ENCODE measurements around the gene SNX11. TPM values are rescaled to one million over a fixed set of nuclear protein-coding genes. Genes with fewer than 3 reads are reported as not detected.

Gene SNX11
- total RNA-seq, 1 experiment from 2014 or later, result 26.8 TPM

- POLR2A ChIA-PET, result no interaction called here
- no peak for ATAC-seq
- no peak overlapping the region for H3K4me2 ChIP-seq (ENCODE audit: low read length)
- H3K79me2 ChIP-seq (ENCODE audit: insufficient read depth, low read length), result peaks cover 5% of the 10 kb centered on the region; the same call in 1 of the 2 replicates
- CTCF ChIA-PET, result no interaction called here
- no peaks in the 10 kb centered on the region for H3K4me1 ChIP-seq (ENCODE audit: control insufficient read depth in 1 of 2, insufficient read depth in 2 of 2, low read length in 2 of 2)
- H3K27ac ChIP-seq (ENCODE audit: low read depth, low read length), result no peak overlapping the region
- no peak overlapping the region for H3K9ac ChIP-seq (ENCODE audit: low read length)
- H3K9me2 ChIP-seq (ENCODE audit: insufficient read depth), result no peaks in the 10 kb centered on the region
- no peak for DNase-seq (ENCODE audit: low read depth, low spot score)
- H3K36me3 ChIP-seq (ENCODE audit: control insufficient read depth in 1 of 2, insufficient read depth in 2 of 2, low read length in 2 of 2), result peaks cover 39 to 41% of the 10 kb centered on the region in 2 experiments
- BruUV-seq (replicated peaks), result TSS peak; percentile 90
- RAD21 ChIA-PET (ENCODE audit: low non-redundant PET in 1 of 2, low total read pairs in 2 of 2, uncharacterized antibody in 2 of 2, unreplicated experiment in 2 of 2), result no interaction called here
- no peaks in the 10 kb centered on the region for H3K27me3 ChIP-seq (ENCODE audit: insufficient read depth, low read length)
- intact Hi-C loops (cut with micrococcal nuclease), result no loop called here
- 0 out of 2 replicates have a peak, but pooled peaks cover 6% of the 10 kb centered on the region for H4K20me1 ChIP-seq (ENCODE audit: insufficient read depth)
- H3K4me3 ChIP-seq (replicated peaks in 1 of 2; ENCODE audit: low read depth in 1 of 2, low read length in 2 of 2), result no peak overlapping the region
- no peaks in the 10 kb centered on the region for H3K9me3 ChIP-seq (ENCODE audit: control insufficient read depth in 1 of 2, insufficient read depth in 1 of 2, low read depth in 1 of 2, low read length in 2 of 2)
- H2AFZ ChIP-seq (ENCODE audit: low read depth, low read length, poor library complexity, severe bottlenecking), result no peak overlapping the region
- TF ChIP-seq SIN3A (IDR thresholded peaks at IDR 0.05; ENCODE audit: low read depth) (no peak), SRF (IDR thresholded peaks at IDR 0.05; ENCODE audit: low read depth) (no peak), EGR1 (IDR thresholded peaks at IDR 0.05; ENCODE audit: low read depth) (no peak), FOSL1 (IDR thresholded peaks at IDR 0.05; ENCODE audit: low read depth) (no peak), POLR2AphosphoS5 (IDR thresholded peaks at IDR 0.05; ENCODE audit: low read depth, low read length) (no peak), MAX (IDR thresholded peaks at IDR 0.05) (no peak), ZFX (IDR thresholded peaks at IDR 0.05) (no peak), RAD21 (IDR thresholded peaks at IDR 0.05; ENCODE audit: low read depth) (no peak), ATF3 (IDR thresholded peaks at IDR 0.05) (no peak), SP1 (IDR thresholded peaks at IDR 0.05; ENCODE audit: low read depth) (no peak), EZH2phosphoT487 (IDR thresholded peaks at IDR 0.05; ENCODE audit: borderline replicate concordance) (no peak)
Observed at GRCh38 chr17:48070195-48070594, 37.4 kb upstream of the SNX11 start.

GRCh38 chr17:48071654-48072053, 35.9 kb upstream of the SNX11 start:
- ATAC-seq (no peak), DNase-seq (ENCODE audit: low read depth, low spot score) (no peak)
- H3K27ac ChIP-seq (ENCODE audit: low read depth, low read length), result no peak overlapping the region
- no peaks in the 10 kb centered on the region for H3K9me3 ChIP-seq (ENCODE audit: control insufficient read depth in 1 of 2, insufficient read depth in 1 of 2, low read depth in 1 of 2, low read length in 2 of 2)
- no peak overlapping the region for H2AFZ ChIP-seq (ENCODE audit: low read depth, low read length, poor library complexity, severe bottlenecking)
- no peaks in the 10 kb centered on the region for H3K9me2 ChIP-seq (ENCODE audit: insufficient read depth)
- H3K79me2 ChIP-seq (ENCODE audit: insufficient read depth, low read length), result peaks cover 14% of the 10 kb centered on the region
- H3K36me3 ChIP-seq (ENCODE audit: control insufficient read depth in 1 of 2, insufficient read depth in 2 of 2, low read length in 2 of 2), result peaks cover 41 to 52% of the 10 kb centered on the region in 2 experiments
- 0 out of 2 replicates have a peak, but pooled peaks cover 6% of the 10 kb centered on the region for H4K20me1 ChIP-seq (ENCODE audit: insufficient read depth)
- no peak overlapping the region for H3K9ac ChIP-seq (ENCODE audit: low read length)
- H3K4me1 ChIP-seq (ENCODE audit: control insufficient read depth in 1 of 2, insufficient read depth in 2 of 2, low read length in 2 of 2), result no peaks in the 10 kb centered on the region
- BruUV-seq (replicated peaks), result no TSS peak
- no peaks in the 10 kb centered on the region for H3K27me3 ChIP-seq (ENCODE audit: insufficient read depth, low read length)
- H3K4me3 ChIP-seq (replicated peaks in 1 of 2; ENCODE audit: low read depth in 1 of 2, low read length in 2 of 2), result no peak overlapping the region
- ChIA-PET RAD21 (ENCODE audit: low non-redundant PET in 1 of 2, low total read pairs in 2 of 2, uncharacterized antibody in 2 of 2, unreplicated experiment in 2 of 2) (interaction anchor here in 1 of 2 experiments (0.6 kb wide), 1 partner anchor 23 kb away, joined by 3 read pairs; no protein-coding TSS in a partner anchor), CTCF (interaction anchor here (0.6 to 7.9 kb wide), 2 partner anchors 10 to 45 kb away, joined by 3 to 79 read pairs; no protein-coding TSS in a partner anchor), POLR2A (interaction anchor here (1.5 kb wide), 1 partner anchor 23 kb away, joined by 5 read pairs; the partner anchor contains the start of gene NFE2L1)
- intact Hi-C loops (cut with micrococcal nuclease), result no loop called here
- H3K4me2 ChIP-seq (ENCODE audit: low read length), result no peak overlapping the region
- TF ChIP-seq CBX3 (IDR thresholded peaks at IDR 0.05; ENCODE audit: low read depth), result no peak
- TF ChIP-seq TCF7L2 (IDR thresholded peaks at IDR 0.05; ENCODE audit: borderline replicate concordance, extremely low read depth, insufficient read depth, insufficient read length), result no peak
- TF ChIP-seq REST (IDR thresholded peaks at IDR 0.05; ENCODE audit: low read depth), result no peak
- no peak for TF ChIP-seq SP1 (IDR thresholded peaks at IDR 0.05; ENCODE audit: low read depth)
- no peak for TF ChIP-seq EGR1 (IDR thresholded peaks at IDR 0.05; ENCODE audit: low read depth)
- no peak for TF ChIP-seq ZNF274 (IDR thresholded peaks at IDR 0.05; ENCODE audit: low read depth, low read length)
- TF ChIP-seq ZBTB33 (IDR thresholded peaks at IDR 0.05; ENCODE audit: extremely low read depth, insufficient replicate concordance, low read length), result no peak
